Neutrophil (primary cell): Measurements from ENCODE around the gene AHCTF1.

Experiments
- H3K27ac ChIP-seq: fragments of 200-600 bp; sonication (generic); 2 replicates; pipeline ENCODE4 v1.5.1; 2016; ENCODE audit warnings: mild to moderate bottlenecking, moderate library complexity
- H3K27me3 ChIP-seq: fragments of 200-600 bp; sonication (generic); 2 replicates; pipeline ENCODE4 v1.6.0; 2016; ENCODE audit warnings: mild to moderate bottlenecking
- H3K36me3 ChIP-seq: fragments of 200-600 bp; sonication (generic); 2 replicates; pipeline ENCODE4 v1.5.1; 2017
- H3K4me1 ChIP-seq, 2 experiments: fragments of 200-600 bp in 1 of 2; sonication (generic) in 1 of 2; 1 replicate in 1 of 2; 2 replicates in 1 of 2; pipeline versions ENCODE4 v1.5.1 to v1.6.1; 2013 to 2016; ENCODE audit warnings: low read depth in 1 of 2, low read length in 1 of 2, mild to moderate bottlenecking in 1 of 2, moderate library complexity in 1 of 2; ENCODE audit not compliant: control insufficient read depth in 1 of 2, insufficient read depth in 1 of 2
- H3K4me3 ChIP-seq, 2 experiments: fragments of 200-600 bp in 1 of 2; sonication (generic) in 1 of 2; 1 replicate in 1 of 2; 2 replicates in 1 of 2; pipeline ENCODE4 v1.5.1; 2013 to 2016; ENCODE audit warnings: low read depth in 1 of 2, low read length in 1 of 2, mild to moderate bottlenecking in 1 of 2, moderate library complexity in 1 of 2
- H3K9me3 ChIP-seq: fragments of 200-600 bp; sonication (generic); 2 replicates; pipeline ENCODE4 v1.5.1; 2016
- TF ChIP-seq, protein P1 (sequence below): fragments of 200-600 bp; sonication (generic); IDR thresholded peaks from 2 replicates; pipeline ENCODE4 v1.5.1; 2016; ENCODE audit warnings: antibody characterized with exemption

AHCTF1 gene

GRCh38 chr1:246930830-246931548, 759 bp downstream of the AHCTF1 start:
- Histone ChIP-seq H3K27ac (peak overlapping the region; percentile 95), H3K36me3 (peaks cover 25% of the 10 kb centered on the region), H3K9me3 (no peaks in the 10 kb centered on the region), H3K27me3 (no peaks in the 10 kb centered on the region), H3K4me3 (peak overlapping the region; percentile 88 to 97), H3K4me1 (peaks cover 22 to 25% of the 10 kb centered on the region in 2 experiments)
- TF ChIP-seq, protein P1, sequence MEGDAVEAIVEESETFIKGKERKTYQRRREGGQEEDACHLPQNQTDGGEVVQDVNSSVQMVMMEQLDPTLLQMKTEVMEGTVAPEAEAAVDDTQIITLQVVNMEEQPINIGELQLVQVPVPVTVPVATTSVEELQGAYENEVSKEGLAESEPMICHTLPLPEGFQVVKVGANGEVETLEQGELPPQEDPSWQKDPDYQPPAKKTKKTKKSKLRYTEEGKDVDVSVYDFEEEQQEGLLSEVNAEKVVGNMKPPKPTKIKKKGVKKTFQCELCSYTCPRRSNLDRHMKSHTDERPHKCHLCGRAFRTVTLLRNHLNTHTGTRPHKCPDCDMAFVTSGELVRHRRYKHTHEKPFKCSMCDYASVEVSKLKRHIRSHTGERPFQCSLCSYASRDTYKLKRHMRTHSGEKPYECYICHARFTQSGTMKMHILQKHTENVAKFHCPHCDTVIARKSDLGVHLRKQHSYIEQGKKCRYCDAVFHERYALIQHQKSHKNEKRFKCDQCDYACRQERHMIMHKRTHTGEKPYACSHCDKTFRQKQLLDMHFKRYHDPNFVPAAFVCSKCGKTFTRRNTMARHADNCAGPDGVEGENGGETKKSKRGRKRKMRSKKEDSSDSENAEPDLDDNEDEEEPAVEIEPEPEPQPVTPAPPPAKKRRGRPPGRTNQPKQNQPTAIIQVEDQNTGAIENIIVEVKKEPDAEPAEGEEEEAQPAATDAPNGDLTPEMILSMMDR = no peak

DNA sequence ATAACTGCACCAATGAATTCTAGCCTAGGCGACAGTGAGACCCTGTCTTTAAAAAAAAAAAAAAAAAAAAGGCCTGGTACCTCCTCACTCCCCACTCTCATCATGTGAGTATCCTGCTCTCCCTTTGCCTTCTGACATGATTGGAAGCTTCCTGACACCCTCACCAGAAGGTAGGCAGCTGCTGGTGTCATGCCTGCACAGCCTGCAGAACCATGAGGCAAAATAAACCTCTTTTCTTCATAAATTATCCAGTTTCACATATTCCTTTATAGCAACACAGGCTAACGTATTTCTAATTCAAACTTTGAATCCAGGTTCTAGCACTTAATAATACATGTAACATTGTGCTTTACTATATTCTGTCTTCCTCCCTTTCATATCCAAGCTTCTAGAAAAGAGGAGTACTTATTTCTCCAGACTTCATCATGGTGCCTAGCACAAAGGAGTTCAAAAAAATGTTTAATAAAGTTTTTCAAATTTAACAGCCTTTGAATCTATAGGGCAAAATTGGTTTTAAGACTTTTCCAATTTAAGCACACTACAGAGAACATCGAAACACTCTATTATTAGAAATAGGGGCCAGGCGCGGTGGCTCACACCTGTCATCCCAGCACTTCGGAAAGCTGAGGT, 5.6 kb downstream of the AHCTF1 start:
- TF ChIP-seq, protein P1 = no peak
- Histone ChIP-seq H3K9me3 (no peaks in the 10 kb centered on the region), H3K4me1 (peaks cover 21 to 23% of the 10 kb centered on the region in 2 experiments), H3K27me3 (no peaks in the 10 kb centered on the region), H3K4me3 (no peak overlapping the region), H3K27ac (no peak overlapping the region), H3K36me3 (peaks cover 29% of the 10 kb centered on the region)

DNA sequence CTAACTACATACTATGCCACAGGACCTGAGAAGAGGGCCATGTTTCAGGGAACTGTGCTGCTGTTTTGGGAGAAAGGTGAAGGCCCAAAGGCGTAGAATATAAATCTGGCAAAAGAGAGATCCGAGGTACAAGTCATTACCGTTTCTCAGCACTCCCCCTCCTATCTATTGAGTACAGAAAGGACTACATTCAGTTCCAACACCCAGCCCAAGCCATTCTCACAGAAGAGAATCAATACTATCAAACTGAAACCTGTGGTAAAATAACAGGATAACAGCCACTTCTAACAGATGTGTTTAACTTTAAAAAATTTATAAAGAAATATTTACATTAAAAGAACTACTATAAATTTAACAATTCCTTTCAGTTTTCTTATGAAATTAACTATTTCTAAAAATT, 7.8 kb downstream of the AHCTF1 start:
- Histone ChIP-seq H3K4me3 (no peak overlapping the region), H3K4me1 (peaks cover 3 to 11% of the 10 kb centered on the region in 2 experiments), H3K27me3 (no peaks in the 10 kb centered on the region), H3K36me3 (peaks cover 26% of the 10 kb centered on the region), H3K9me3 (no peaks in the 10 kb centered on the region), H3K27ac (peak overlapping the region; percentile 25)
- TF ChIP-seq, protein P1 = no peak

DNA sequence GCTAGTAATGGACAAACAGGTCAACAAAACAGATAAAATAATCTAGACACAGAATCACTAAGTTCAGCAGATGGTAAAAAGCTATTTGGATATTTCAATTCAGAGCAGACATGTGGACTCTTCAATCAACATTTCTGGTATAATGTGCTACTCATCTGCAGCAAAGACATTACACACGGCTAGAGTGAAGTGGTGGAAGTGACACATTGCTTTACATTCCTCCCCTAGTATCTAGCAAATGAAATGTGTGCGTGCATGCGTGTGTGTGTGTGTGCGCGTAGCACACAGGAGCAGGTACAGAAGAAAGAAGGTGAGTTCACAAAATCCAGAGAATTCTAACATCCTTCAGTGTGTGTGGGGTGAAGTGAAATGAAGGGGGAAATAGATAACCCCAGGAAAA, 8.3 kb downstream of the AHCTF1 start:
- no peak overlapping the region for H3K4me3 ChIP-seq
- peaks cover 3 to 9% of the 10 kb centered on the region in 2 experiments for H3K4me1 ChIP-seq
- peaks cover 22% of the 10 kb centered on the region for H3K36me3 ChIP-seq

DNA sequence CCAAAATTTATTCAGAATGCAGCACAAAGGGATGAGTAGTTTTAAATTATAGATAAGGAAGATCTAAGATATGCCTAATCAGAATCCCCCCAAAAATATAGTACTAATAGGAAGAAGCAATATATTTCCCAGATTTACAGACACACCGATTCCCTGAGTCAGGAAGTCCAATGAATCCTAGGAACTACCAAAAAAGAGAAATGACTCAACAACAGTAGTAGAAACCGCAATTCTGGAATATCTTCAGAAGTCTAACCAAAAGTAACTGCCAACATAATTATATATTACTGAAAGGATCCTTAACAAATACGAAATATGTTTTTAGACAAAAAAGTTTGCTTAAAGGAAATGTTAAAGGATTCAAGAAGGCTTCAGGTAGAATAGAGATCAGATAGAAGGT, 10.3 kb downstream of the AHCTF1 start:
- Histone ChIP-seq H3K4me1 (peaks cover 3 to 9% of the 10 kb centered on the region in 2 experiments), H3K9me3 (no peaks in the 10 kb centered on the region), H3K4me3 (no peak overlapping the region), H3K36me3 (peaks cover 26% of the 10 kb centered on the region), H3K27me3 (no peaks in the 10 kb centered on the region), H3K27ac (peak overlapping the region; percentile 45)
- TF ChIP-seq, protein P1 = no peak

More for the DNA sequence above, 8.3 kb downstream of the AHCTF1 start:
- Histone ChIP-seq H3K9me3 (no peaks in the 10 kb centered on the region), H3K27me3 (no peaks in the 10 kb centered on the region), H3K27ac (peak overlapping the region; percentile 25)
- TF ChIP-seq, protein P1 = no peak
